Measurements from ENCODE around the gene GPSM1.

GRCh38 chr9:136316271-136316751 lies 11.0 kb upstream of the GPSM1 start:
- TF ChIP-seq CTCF (IDR thresholded peaks at IDR 0.05; ENCODE audit: insufficient read depth, low read length) = no peak
- no peak for TF ChIP-seq POLR2AphosphoS5 (IDR thresholded peaks at IDR 0.05; ENCODE audit: low read depth)
- no peak for TF ChIP-seq REST (IDR thresholded peaks at IDR 0.05; ENCODE audit: insufficient replicate concordance, low read depth)
- TF ChIP-seq GABPA (IDR thresholded peaks at IDR 0.05; ENCODE audit: low read depth) = no peak
- no peak for TF ChIP-seq SPI1 (IDR thresholded peaks at IDR 0.05; ENCODE audit: borderline replicate concordance, low read depth)

Data from HL-60 (cell line).